Stimulated activated CD8-positive, alpha-beta memory T cell treated with anti-CD3 and anti-CD28 coated beads, Interleukin-7, amount 100 ng/mL, for 1 hour (primary cell): ENCODE data around the gene TBC1D9B.

ENCODE experiments used
- DNase-seq, 2 donors: peaks; one replicate each; pipeline ENCODE4 v3.0.0-alpha.2; 2020; ENCODE audit warnings: low read depth in 2 of 2

Gene TBC1D9B

GRCh38 chr5:179906795-179907555 is 722 bp downstream of the TBC1D9B start:
- no peak for DNase-seq

- DNase-seq, result no peak
These were observed 1.4 kb downstream of the TBC1D9B start for GRCh38 chr5:179906294-179906794.

- DNase-seq, result no peak
These were observed 2.5 kb downstream of the TBC1D9B start for GRCh38 chr5:179905161-179905560.

GRCh38 chr5:179904463-179905160 is 3.1 kb downstream of the TBC1D9B start:
- DNase-seq, result no peak

- no peak for DNase-seq
These were observed 4.9 kb downstream of the TBC1D9B start for GRCh38 chr5:179902763-179903158.

GRCh38 chr5:179901915-179902762 is 5.6 kb downstream of the TBC1D9B start:
- DNase-seq, result no peak

GRCh38 chr5:179901462-179901861 is 6.2 kb downstream of the TBC1D9B start:
- no peak for DNase-seq

GRCh38 chr5:179900711-179901110 is 7.0 kb downstream of the TBC1D9B start:
- DNase-seq, result no peak

GRCh38 chr5:179900206-179900605 is 7.5 kb downstream of the TBC1D9B start:
- DNase-seq, result no peak

- DNase-seq, result no peak
These were observed 11.8 kb downstream of the TBC1D9B start for GRCh38 chr5:179895861-179896260.

GRCh38 chr5:179893958-179894895 is 13.5 kb downstream of the TBC1D9B start:
- DNase-seq, result no peak

GRCh38 chr5:179893076-179893957 is 14.4 kb downstream of the TBC1D9B start:
- DNase-seq, result no peak

- no peak for DNase-seq
These were observed 15.4 kb downstream of the TBC1D9B start for GRCh38 chr5:179892255-179892654.

GRCh38 chr5:179890751-179891682 is 16.7 kb downstream of the TBC1D9B start:
- DNase-seq, result no peak

GRCh38 chr5:179889885-179890284 is 17.8 kb downstream of the TBC1D9B start:
- DNase-seq, result no peak

GRCh38 chr5:179887802-179888201 is 19.9 kb downstream of the TBC1D9B start:
- DNase-seq, result no peak

- DNase-seq, result no peak
These were observed 20.6 kb downstream of the TBC1D9B start for GRCh38 chr5:179887095-179887494.

GRCh38 chr5:179886190-179886911 is 21.3 kb downstream of the TBC1D9B start:
- no peak for DNase-seq
